ENCODE results near the gene C1orf174. TPM values are rescaled to one million over a fixed set of nuclear protein-coding genes. Genes with fewer than 3 reads are reported as not detected.

C1orf174 gene
- total and polyA plus RNA-seq, 2 of the 13 experiments (the other 11 are each of a cell fraction or from before 2014, with no cell fraction given), result 21.6 to 31.4 TPM

DNA sequence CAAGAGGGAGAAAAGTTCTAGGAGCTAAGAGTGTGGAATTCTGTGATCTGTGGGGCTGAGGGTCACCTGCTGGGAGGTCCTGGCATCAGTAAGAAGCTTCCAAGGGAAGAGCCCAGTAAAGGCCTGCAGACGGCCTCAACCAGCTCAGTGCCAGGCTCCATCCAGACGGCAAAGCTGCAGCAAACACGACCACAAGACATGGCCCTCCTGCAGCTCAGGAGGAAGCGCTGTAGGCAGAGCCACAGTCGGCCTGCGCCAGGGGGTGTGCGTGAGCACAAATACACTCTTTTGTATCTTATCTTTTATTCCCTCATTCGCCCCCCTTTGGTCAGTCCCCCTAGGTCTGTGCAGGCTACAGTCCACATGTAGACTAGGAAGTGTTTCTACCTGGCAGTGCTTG, 13.4 kb downstream of the C1orf174 start (continued):
- TF ChIP-seq, protein P1, sequence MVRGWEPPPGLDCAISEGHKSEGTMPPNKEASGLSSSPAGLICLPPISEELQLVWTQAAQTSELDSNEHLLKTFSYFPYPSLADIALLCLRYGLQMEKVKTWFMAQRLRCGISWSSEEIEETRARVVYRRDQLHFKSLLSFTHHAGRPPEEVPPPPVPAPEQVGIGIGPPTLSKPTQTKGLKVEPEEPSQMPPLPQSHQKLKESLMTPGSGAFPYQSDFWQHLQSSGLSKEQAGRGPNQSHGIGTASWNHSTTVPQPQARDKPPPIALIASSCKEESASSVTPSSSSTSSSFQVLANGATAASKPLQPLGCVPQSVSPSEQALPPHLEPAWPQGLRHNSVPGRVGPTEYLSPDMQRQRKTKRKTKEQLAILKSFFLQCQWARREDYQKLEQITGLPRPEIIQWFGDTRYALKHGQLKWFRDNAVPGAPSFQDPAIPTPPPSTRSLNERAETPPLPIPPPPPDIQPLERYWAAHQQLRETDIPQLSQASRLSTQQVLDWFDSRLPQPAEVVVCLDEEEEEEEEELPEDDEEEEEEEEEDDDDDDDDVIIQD (CRISPR knock-in tag; IDR thresholded peaks at IDR 0.05; ENCODE audit: low read depth), result no peak
- TF ChIP-seq ZNF788 (CRISPR knock-in tag; IDR thresholded peaks at IDR 0.05; ENCODE audit: borderline replicate concordance) (no peak), YY1 (IDR thresholded peaks at IDR 0.05; ENCODE audit: insufficient read depth, insufficient replicate concordance, low read depth, low read length) (no peak)

DNA sequence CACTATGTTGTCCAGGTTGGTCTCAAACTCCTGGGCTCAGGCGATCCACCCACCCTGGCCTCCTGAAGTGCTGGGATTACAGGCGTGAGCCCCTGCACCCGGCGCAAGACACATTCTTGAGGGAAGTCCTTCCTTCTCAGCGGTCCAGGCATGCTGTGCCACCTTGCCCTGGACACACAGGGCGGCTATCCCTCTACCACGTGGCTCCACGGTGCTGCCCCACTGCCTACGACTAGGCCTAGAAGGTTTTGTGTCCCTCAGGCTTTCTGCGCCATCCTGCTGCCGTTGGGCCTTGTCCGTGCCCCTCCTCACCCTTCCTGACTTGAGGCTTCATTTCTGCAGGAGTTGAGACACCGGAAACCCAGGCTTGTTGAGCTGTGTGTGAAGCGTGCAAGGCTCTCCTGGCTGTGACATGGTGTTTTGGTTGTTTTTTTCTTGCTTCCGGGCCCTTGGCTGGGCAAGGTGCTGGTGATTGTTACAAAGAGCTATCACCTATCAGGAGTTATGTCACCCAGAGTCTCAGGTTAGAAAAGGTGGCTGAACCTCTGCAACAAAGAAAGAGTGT, 13.9 kb downstream of the C1orf174 start:
- Histone ChIP-seq H3K27me3 (ENCODE audit: control insufficient read depth in 1 of 2, insufficient read depth in 2 of 2, low read length in 2 of 2) (no peaks in the 10 kb centered on the region), H3K27ac (ENCODE audit: extremely low read length, insufficient read depth, low read length) (no peak overlapping the region), H3K9ac (ENCODE audit: insufficient read depth, low read depth, low read length) (no peak overlapping the region), H3K36me3 (replicated peaks in 1 of 2; ENCODE audit: control insufficient read depth in 1 of 2, insufficient read depth in 2 of 2, low read length in 2 of 2) (peaks cover 23 to 46% of the 10 kb centered on the region in 2 experiments; a peak in 4 of 5 replicates), H3K4me3 (replicated peaks in 1 of 3; ENCODE audit: insufficient read depth in 1 of 3, low read depth in 2 of 3, low read length in 3 of 3) (no peak overlapping the region), H2AFZ (ENCODE audit: low read length) (no peak overlapping the region), H3K4me2 (ENCODE audit: low read depth, low read length) (no peak overlapping the region), H3K79me2 (ENCODE audit: insufficient read depth, low read length) (no peaks in the 10 kb centered on the region), H3K9me3 (ENCODE audit: low read length) (no peaks in the 10 kb centered on the region), H3K4me1 (ENCODE audit: insufficient read depth, low read length) (0 out of 2 replicates have a peak, but pooled peaks cover 4% of the 10 kb centered on the region), H4K20me1 (ENCODE audit: insufficient read depth, low read length) (no peaks in the 10 kb centered on the region)
- no TSS peak for BruUV-seq (replicated peaks)
- ChIA-PET CTCF (ENCODE audit: low intra/inter-chr PET ratio, low total read pairs) (no interaction called here), POLR2A (interaction anchor here (1.0 kb wide), 1 partner anchor 15 kb away, joined by 3 read pairs; no protein-coding TSS in a partner anchor)
- in situ Hi-C loops (cut with HindIII; ENCODE audit: extremely low pct_ligation_motif_present, low pct_unique_long_range_greater_than_20kb), result no loop called here
- FAIRE-seq, result no peak
- ATAC-seq, result no peak; the same call in 2 of the 3 replicates
- 89% methylated on average over 15 of the region's 15 CpGs for WGBS (ENCODE audit: low lambda C conversion rate)
- no peak for DNase-seq (ENCODE audit: low spot score)
- intact Hi-C loops (cut with micrococcal nuclease; ENCODE audit: unreplicated experiment), result no loop called here
- TF ChIP-seq, protein P2, sequence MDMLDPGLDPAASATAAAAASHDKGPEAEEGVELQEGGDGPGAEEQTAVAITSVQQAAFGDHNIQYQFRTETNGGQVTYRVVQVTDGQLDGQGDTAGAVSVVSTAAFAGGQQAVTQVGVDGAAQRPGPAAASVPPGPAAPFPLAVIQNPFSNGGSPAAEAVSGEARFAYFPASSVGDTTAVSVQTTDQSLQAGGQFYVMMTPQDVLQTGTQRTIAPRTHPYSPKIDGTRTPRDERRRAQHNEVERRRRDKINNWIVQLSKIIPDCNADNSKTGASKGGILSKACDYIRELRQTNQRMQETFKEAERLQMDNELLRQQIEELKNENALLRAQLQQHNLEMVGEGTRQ (IDR thresholded peaks at IDR 0.05; ENCODE audit: low read depth, low read length), result no peak
- TF ChIP-seq, protein P2 (CRISPR knock-in tag; IDR thresholded peaks at IDR 0.05; ENCODE audit: borderline replicate concordance), result no peak
- no peak for TF ChIP-seq RFX5 (IDR thresholded peaks at IDR 0.05; ENCODE audit: low read depth, low read length)
- TF ChIP-seq ZNF263 (CRISPR knock-in tag; IDR thresholded peaks at IDR 0.05), result no peak
- TF ChIP-seq ZNF569 (CRISPR knock-in tag; IDR thresholded peaks at IDR 0.05; ENCODE audit: borderline replicate concordance), result no peak
- no peak for TF ChIP-seq ZNF674 (CRISPR knock-in tag; IDR thresholded peaks at IDR 0.05; ENCODE audit: low read depth)
- no peak for TF ChIP-seq HDAC2 (CRISPR knock-in tag; IDR thresholded peaks at IDR 0.05)
- TF ChIP-seq ZNF484 (CRISPR knock-in tag; IDR thresholded peaks at IDR 0.05; ENCODE audit: borderline replicate concordance, low read depth), result no peak
- TF ChIP-seq, protein P3, sequence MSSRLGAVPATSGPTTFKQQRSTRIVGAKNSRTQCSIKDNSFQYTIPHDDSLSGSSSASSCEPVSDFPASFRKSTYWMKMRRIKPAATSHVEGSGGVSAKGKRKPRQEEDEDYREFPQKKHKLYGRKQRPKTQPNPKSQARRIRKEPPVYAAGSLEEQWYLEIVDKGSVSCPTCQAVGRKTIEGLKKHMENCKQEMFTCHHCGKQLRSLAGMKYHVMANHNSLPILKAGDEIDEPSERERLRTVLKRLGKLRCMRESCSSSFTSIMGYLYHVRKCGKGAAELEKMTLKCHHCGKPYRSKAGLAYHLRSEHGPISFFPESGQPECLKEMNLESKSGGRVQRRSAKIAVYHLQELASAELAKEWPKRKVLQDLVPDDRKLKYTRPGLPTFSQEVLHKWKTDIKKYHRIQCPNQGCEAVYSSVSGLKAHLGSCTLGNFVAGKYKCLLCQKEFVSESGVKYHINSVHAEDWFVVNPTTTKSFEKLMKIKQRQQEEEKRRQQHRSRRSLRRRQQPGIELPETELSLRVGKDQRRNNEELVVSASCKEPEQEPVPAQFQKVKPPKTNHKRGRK (CRISPR knock-in tag; IDR thresholded peaks at IDR 0.05), result no peak
- TF ChIP-seq, protein P4, sequence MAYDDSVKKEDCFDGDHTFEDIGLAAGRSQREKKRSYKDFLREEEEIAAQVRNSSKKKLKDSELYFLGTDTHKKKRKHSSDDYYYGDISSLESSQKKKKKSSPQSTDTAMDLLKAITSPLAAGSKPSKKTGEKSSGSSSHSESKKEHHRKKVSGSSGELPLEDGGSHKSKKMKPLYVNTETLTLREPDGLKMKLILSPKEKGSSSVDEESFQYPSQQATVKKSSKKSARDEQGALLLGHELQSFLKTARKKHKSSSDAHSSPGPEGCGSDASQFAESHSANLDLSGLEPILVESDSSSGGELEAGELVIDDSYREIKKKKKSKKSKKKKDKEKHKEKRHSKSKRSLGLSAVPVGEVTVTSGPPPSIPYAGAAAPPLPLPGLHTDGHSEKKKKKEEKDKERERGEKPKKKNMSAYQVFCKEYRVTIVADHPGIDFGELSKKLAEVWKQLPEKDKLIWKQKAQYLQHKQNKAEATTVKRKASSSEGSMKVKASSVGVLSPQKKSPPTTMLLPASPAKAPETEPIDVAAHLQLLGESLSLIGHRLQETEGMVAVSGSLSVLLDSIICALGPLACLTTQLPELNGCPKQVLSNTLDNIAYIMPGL (CRISPR knock-in tag; IDR thresholded peaks at IDR 0.05; ENCODE audit: borderline replicate concordance in 1 of 2, low read depth in 1 of 2), result no peak
- TF ChIP-seq, protein P5, sequence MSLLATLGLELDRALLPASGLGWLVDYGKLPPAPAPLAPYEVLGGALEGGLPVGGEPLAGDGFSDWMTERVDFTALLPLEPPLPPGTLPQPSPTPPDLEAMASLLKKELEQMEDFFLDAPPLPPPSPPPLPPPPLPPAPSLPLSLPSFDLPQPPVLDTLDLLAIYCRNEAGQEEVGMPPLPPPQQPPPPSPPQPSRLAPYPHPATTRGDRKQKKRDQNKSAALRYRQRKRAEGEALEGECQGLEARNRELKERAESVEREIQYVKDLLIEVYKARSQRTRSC (CRISPR knock-in tag; IDR thresholded peaks at IDR 0.05; ENCODE audit: low read depth), result no peak
